B cell (primary cell): ENCODE data around the gene KLF16. TPM values are rescaled to one million over a fixed set of nuclear protein-coding genes. Genes with fewer than 3 reads are reported as not detected.
A peak's percentile ranks its signal among the peaks of the same experiment; 100 is the strongest.

Experiments
- ATAC-seq: fragments of 200-7000 bp; cut with Tn5 transposase; one replicate; pipeline ENCODE4 v1.10.0; 2021; ENCODE audit warnings: low read depth, mild to moderate bottlenecking, moderate number of reproducible peaks, moderate library complexity
- CTCF ChIA-PET: fragments of 350-600 bp; sonication (Branson Sonifier 250); formaldehyde crosslinking; loops from one replicate; lab custom pipeline; 2021; ENCODE audit warnings: antibody characterized with exemption, inconsistent platforms; lab: Charles Lee
- POLR2A ChIA-PET: fragments of 350-600 bp; sonication (Branson Sonifier 250); formaldehyde crosslinking; loops from one replicate; lab custom pipeline; 2021; ENCODE audit warnings: antibody characterized with exemption; lab: Charles Lee
- DNase-seq: peaks from one replicate; pipeline ENCODE4 v3.0.0; 2013
- H2AFZ ChIP-seq: 2 replicates; pipeline ENCODE4 v1.6.1; 2012; ENCODE audit warnings: mild to moderate bottlenecking, low read depth, low read length; ENCODE audit not compliant: insufficient read depth, poor library complexity, severe bottlenecking
- H3K27ac ChIP-seq, 2 donors: 1 replicate in 1 of 2; 2 replicates in 1 of 2; pipeline ENCODE4 v1.5.1; 2012 to 2013; ENCODE audit warnings: low read length in 2 of 2, mild to moderate bottlenecking in 2 of 2, moderate library complexity in 1 of 2
- H3K27me3 ChIP-seq, 4 experiments: fragments of 200-600 bp in 1 of 4; sonication (generic) in 1 of 4; replicated peaks in 1 of 4; 1 replicate in 2 of 4; 2 replicates in 2 of 4; pipeline versions ENCODE4 v1.6.1 to v1.7.0; 2013 to 2016; ENCODE audit warnings: low read length in 3 of 4, mild to moderate bottlenecking in 2 of 4, mixed read lengths in 1 of 4, moderate library complexity in 1 of 4; ENCODE audit not compliant: insufficient read depth in 4 of 4, control insufficient read depth in 3 of 4; ENCODE audit errors: control extremely low read depth in 1 of 4
- H3K36me3 ChIP-seq, 2 experiments: replicated peaks in 1 of 2; 1 replicate in 1 of 2; 2 replicates in 1 of 2; pipeline versions ENCODE4 v1.6.1 to v1.7.1; 2013; ENCODE audit warnings: low read length in 1 of 2; ENCODE audit not compliant: insufficient read depth in 2 of 2, control insufficient read depth in 1 of 2; ENCODE audit errors: control extremely low read depth in 1 of 2, extremely low read depth in 1 of 2
- H3K4me1 ChIP-seq, 2 donors: fragments of 200-600 bp in 1 of 2; sonication (generic) in 1 of 2; 1 replicate in 1 of 2; 2 replicates in 1 of 2; pipeline versions ENCODE4 v1.5.1 to v1.6.1; 2013 to 2017; ENCODE audit warnings: low read length in 2 of 2; ENCODE audit not compliant: control insufficient read depth in 2 of 2, insufficient read depth in 2 of 2
- H3K4me2 ChIP-seq: replicated peaks from 2 replicates; pipeline ENCODE3; 2012; ENCODE audit warnings: mild to moderate bottlenecking, low read depth, low read length; ENCODE audit not compliant: poor library complexity, severe bottlenecking
- H3K4me3 ChIP-seq, 5 experiments: fragments of 200-600 bp in 1 of 5; sonication (generic) in 1 of 5; 1 replicate in 3 of 5; 2 replicates in 2 of 5; pipeline versions ENCODE4 v1.5.1 to v1.7.0; 2011 to 2016; ENCODE audit warnings: low read length in 4 of 5, mild to moderate bottlenecking in 4 of 5, low read depth in 2 of 5, control low read depth in 1 of 5, moderate library complexity in 1 of 5; ENCODE audit not compliant: insufficient read depth in 1 of 5; ENCODE audit errors: control extremely low read depth in 1 of 5, extremely low read depth in 1 of 5
- H3K79me2 ChIP-seq: fragments of 200-600 bp; sonication (generic); one replicate; pipeline ENCODE4 v1.6.0; 2016; ENCODE audit warnings: low read length; ENCODE audit not compliant: control insufficient read depth, insufficient read depth
- H3K9ac ChIP-seq: fragments of 200-600 bp; sonication (generic); 2 replicates; pipeline ENCODE4 v1.6.1; 2017; ENCODE audit warnings: mild to moderate bottlenecking, low read length, moderate library complexity
- H3K9me3 ChIP-seq, 3 donors: one replicate each; pipeline versions ENCODE4 v1.6.1 to v1.7.1; 2013; ENCODE audit warnings: low read length in 2 of 3; ENCODE audit not compliant: control insufficient read depth in 2 of 3, insufficient read depth in 1 of 3; ENCODE audit errors: control extremely low read depth in 1 of 3
- H4K20me1 ChIP-seq: 2 replicates; pipeline ENCODE4 v1.6.0; 2012; ENCODE audit warnings: mild to moderate bottlenecking, low read length; ENCODE audit not compliant: insufficient read depth, control insufficient read depth, poor library complexity, severe bottlenecking
- H3K27ac Mint-ChIP-seq: one replicate; pipeline ENCODE4 v1.8.0; 2021; ENCODE audit warnings: mixed read lengths
- H3K27me3 Mint-ChIP-seq: one replicate; pipeline ENCODE4 v1.8.0; 2021; ENCODE audit warnings: mixed read lengths
- H3K4me1 Mint-ChIP-seq: one replicate; pipeline ENCODE4 v1.8.0; 2021; ENCODE audit warnings: mixed read lengths
- H3K4me3 Mint-ChIP-seq: one replicate; pipeline ENCODE4 v1.8.0; 2021; ENCODE audit warnings: mixed read lengths
- H3K9me3 Mint-ChIP-seq: one replicate; pipeline ENCODE4 v1.8.0; 2022; ENCODE audit warnings: mixed read lengths; ENCODE audit not compliant: insufficient read depth
- CTCF ChIP-seq: fragments of 200-600 bp; IDR thresholded peaks from one replicate; pipeline ENCODE4 v1.8.0; 2022; ENCODE audit warnings: antibody characterized with exemption, mild to moderate bottlenecking
- EZH2 ChIP-seq: IDR thresholded peaks from 2 replicates; pipeline ENCODE4 v1.6.1; 2012; ENCODE audit warnings: borderline replicate concordance, low read depth, mild to moderate bottlenecking, moderate library complexity, low read length; ENCODE audit not compliant: insufficient read depth, poor library complexity, severe bottlenecking
- WGBS: methylation state at CpG from one replicate; pipeline ENCODE4 v1.1.5; 2013; ENCODE audit warnings: missing lambda C conversion rate; ENCODE audit not compliant: insufficient coverage; 5-methylcytosine and 5-hydroxymethylcytosine counted together
- intact Hi-C: fragments of 100-400 bp; cut with micrococcal nuclease; formaldehyde crosslinking; loops from one replicate; pipeline ENCODE4 v1.10.0; 2022
- polyA plus RNA-seq: library from polyadenylated mRNA; depleted of rRNA; stranded (reverse); fragments of >200 nt; gene quantifications from 2 replicates; pipeline ENCODE4 v1.2.3, GENCODE V29; 2012
- total RNA-seq, 2 donors: library from RNA; stranded (reverse); fragments of 120-200 nt in 1 of 2; gene quantifications; 1 replicate in 1 of 2; 2 replicates in 1 of 2; pipeline versions ENCODE4 v1.2.3 to v1.2.4, GENCODE V29; 2013 to 2022

Gene KLF16
- total and polyA plus RNA-seq, 2 donors (not counting 1 experiment from before 2014, with no cell fraction given), result 29.7 to 49.0 TPM

GRCh38 chr19:1893791-1894190, 30.4 kb upstream of the KLF16 start:
- H3K4me3 Mint-ChIP-seq, result peak overlapping the region; percentile 30
- peaks cover 5% of the 10 kb centered on the region for H3K79me2 ChIP-seq
- no peak overlapping the region for H3K9ac ChIP-seq
- no peaks in the 10 kb centered on the region for H3K9me3 Mint-ChIP-seq
- POLR2A ChIA-PET, result interaction anchor here (0.6 to 1.0 kb wide), 2 partner anchors 15 to 190 kb away, joined by 3 read pairs; no protein-coding TSS in a partner anchor
- H3K4me1 ChIP-seq, result peaks cover 44 to 56% of the 10 kb centered on the region in 2 donors
- intact Hi-C loops, result no loop called here
- DNase-seq (no peak), ATAC-seq (no peak)
- H3K36me3 ChIP-seq, result no peaks in the 10 kb centered on the region
- H2AFZ ChIP-seq, result no peak overlapping the region
- TF ChIP-seq CTCF (no peak), EZH2 (no peak)
- H4K20me1 ChIP-seq, result no peaks in the 10 kb centered on the region
- no peaks in the 10 kb centered on the region for H3K9me3 ChIP-seq
- peaks cover 33% of the 10 kb centered on the region for H3K4me1 Mint-ChIP-seq
- H3K27me3 Mint-ChIP-seq, result no peaks in the 10 kb centered on the region
- H3K27ac Mint-ChIP-seq, result peak overlapping the region; percentile 79
- H3K27me3 ChIP-seq, result no peaks in the 10 kb centered on the region
- CTCF ChIA-PET, result interaction anchor here (0.9 to 1.3 kb wide), 3 partner anchors 17 to 37 kb away, joined by 3 read pairs; no protein-coding TSS in a partner anchor
- no peak overlapping the region for H3K4me3 ChIP-seq
- H3K4me2 ChIP-seq, result no peak overlapping the region
- H3K27ac ChIP-seq, result no peak overlapping the region
- WGBS, result 92% methylated on average over 13 of the region's 17 CpGs

- Histone ChIP-seq H3K9me3 (no peaks in the 10 kb centered on the region), H2AFZ (no peak overlapping the region), H3K4me2 (no peak overlapping the region), H3K9ac (no peak overlapping the region), H4K20me1 (peaks cover under 1% of the 10 kb centered on the region), H3K36me3 (no peaks in the 10 kb centered on the region), H3K4me3 (no peak overlapping the region), H3K27me3 (no peaks in the 10 kb centered on the region), H3K4me1 (peaks cover 17 to 38% of the 10 kb centered on the region in 2 donors), H3K79me2 (peaks cover 15% of the 10 kb centered on the region), H3K27ac (no peak overlapping the region)
- TF ChIP-seq CTCF (no peak), EZH2 (no peak)
- no peaks in the 10 kb centered on the region for H3K27me3 Mint-ChIP-seq
- DNase-seq (no peak), ATAC-seq (no peak)
- no CpG with 5 or more reads among the region's 1 CpG for WGBS
- H3K9me3 Mint-ChIP-seq, result no peaks in the 10 kb centered on the region
- ChIA-PET POLR2A (interaction anchor here (1.3 kb wide), 1 partner anchor 162 kb away, joined by 3 read pairs; no protein-coding TSS in a partner anchor), CTCF (interaction anchor here (0.9 kb wide), 1 partner anchor 14 kb away, joined by 4 read pairs; no protein-coding TSS in a partner anchor)
- intact Hi-C loops, result no loop called here
- H3K27ac Mint-ChIP-seq, result peak overlapping the region; percentile 2
- H3K4me3 Mint-ChIP-seq, result no peak overlapping the region
- peaks cover 14% of the 10 kb centered on the region for H3K4me1 Mint-ChIP-seq
Measured at GRCh38 chr19:1889907-1890306, 26.5 kb upstream of the KLF16 start.
